NB4 (cell line): Measurements from ENCODE around the gene MED15.

Experiments used
- CTCF ChIP-seq: IDR thresholded peaks from one replicate; pipeline ENCODE4 v1.5.1; 2012; ENCODE audit warnings: low read depth, low read length
- POLR2A ChIP-seq: IDR thresholded peaks from 2 replicates; pipeline ENCODE4 v1.6.1; 2011; ENCODE audit warnings: mild to moderate bottlenecking; ENCODE audit not compliant: insufficient read length; ENCODE audit errors: extremely low read depth

DNA sequence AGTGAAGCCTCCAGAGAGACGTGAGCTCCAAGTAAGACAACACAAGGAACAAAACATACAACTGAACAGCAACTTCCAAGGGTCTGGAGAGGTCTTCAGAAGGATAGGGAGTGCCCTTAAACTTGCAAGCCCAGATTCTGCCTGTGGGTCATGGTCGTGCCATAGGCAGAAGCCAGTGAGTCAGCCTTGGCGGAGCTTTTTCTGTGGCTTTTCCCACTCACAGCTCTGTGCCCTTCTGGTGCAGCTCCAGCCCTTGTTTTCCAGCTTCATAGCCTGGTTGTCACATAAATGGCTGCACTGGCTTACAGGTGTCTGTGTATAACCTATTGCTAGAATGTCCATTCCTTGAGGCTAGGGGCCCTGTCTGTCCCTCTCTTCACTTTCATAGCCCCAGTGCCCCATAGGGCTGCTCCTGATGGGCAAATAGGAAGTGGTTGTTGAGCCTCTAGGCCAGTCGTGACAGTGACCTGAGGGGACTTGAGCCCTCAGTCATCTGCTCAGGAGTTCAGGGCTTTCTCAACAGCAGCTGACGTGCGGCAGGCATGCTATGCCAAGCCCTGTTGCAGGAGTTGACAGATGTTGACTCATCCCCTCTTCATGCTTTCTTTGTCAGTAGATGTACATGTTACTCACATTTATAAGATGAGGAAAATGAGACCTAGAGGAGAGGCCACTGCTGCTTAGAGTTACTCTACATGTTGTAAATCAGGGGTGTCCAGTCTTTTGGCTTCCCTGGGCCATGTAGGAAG is 7.4 kb downstream of the MED15 start:
- no peak for TF ChIP-seq CTCF
- no peak for TF ChIP-seq POLR2A
